Measurements from ENCODE around the gene IQCE.

Gene IQCE

DNA sequence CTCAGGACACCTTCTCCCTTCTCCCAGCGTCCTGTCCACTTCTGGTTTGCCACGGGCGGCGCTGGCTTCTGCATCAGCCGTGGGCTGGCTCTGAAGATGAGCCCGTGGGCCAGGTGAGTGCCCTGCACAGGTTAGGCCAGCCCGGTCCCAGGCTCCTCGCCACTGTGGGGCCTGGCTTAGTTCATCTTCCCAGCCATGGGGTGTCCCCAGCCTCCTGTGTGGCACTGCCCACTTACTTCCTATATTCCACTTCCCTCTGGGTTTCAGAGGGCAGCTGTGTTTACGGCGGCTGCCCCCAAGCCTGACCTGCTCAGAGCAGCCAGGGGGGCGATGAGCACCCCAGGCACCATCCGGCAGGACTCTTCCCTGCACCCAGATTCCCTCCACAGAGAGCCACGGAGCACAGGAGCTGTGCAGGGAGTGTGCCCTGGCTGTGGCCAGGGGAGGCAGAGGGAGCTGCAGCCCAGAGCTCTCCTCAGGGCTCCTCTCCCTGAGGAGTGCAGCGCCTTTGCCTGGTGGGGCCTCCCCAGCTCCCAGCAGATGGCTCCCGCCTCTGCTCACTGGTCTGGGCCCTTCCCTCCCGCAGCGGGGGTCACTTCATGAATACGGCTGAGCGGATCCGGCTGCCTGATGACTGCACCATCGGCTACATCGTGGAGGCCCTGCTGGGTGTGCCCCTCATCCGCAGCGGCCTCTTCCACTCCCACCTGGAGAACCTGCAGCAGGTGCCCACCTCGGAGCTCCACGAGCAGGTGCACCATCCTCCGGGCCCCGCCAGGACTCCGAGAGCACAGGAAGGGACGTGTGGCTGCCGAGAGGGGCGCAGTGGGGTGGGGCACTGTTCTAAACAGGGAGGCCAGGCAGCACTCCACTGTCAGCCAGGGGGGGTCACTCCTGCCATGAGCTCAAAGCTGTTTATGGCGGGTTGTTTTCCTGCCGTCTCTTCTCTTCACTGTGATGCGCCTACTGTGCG is 32.8 kb upstream of the IQCE start:
- DNase-seq (ENCODE audit: low spot score) = no peak
- Histone ChIP-seq H3K27ac (peak overlapping the region in 1 of 2 donors; percentile 4), H3K4me3 (no peak overlapping the region)
- no peak for TF ChIP-seq CTCF (IDR thresholded peaks at IDR 0.05)

DNA sequence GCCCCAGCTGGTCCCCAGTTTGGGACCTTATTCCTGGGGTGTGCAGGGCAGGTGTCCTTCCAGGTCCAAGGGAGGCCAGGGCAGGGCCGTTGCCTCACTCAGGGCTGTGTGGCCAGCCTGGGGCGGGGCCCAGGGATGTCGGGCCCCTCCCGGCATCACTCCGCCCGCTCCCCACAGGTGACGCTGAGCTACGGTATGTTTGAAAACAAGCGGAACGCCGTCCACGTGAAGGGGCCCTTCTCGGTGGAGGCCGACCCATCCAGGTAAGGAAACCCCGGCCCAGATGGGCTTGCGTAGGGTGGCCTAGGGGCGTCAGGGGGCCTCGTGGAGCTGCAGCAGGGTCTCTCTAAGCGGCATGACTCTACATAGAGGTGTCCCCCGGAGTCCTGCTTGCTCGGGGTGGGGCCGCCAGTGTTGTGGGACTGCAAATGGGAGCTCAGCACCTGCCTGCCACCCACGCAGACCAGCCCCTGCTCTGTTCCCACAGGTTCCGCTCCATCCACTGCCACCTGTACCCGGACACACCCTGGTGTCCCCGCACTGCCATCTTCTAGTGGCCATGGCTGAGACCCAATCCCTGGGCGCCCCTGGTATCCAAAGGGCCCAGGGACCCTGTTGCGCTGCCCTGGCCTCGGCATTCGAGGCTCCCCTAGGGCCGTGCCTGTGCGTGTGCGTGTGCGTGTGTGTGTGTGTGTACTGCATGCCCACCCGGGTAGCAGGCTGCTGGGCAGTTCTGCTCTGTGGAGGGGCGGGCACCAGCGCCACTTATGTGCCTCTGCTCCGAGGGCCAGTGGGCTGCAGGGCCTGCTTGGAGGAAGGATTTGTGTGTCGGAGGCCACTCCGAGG is 31.9 kb upstream of the IQCE start:
- no peak for DNase-seq (ENCODE audit: low spot score)

DNA sequence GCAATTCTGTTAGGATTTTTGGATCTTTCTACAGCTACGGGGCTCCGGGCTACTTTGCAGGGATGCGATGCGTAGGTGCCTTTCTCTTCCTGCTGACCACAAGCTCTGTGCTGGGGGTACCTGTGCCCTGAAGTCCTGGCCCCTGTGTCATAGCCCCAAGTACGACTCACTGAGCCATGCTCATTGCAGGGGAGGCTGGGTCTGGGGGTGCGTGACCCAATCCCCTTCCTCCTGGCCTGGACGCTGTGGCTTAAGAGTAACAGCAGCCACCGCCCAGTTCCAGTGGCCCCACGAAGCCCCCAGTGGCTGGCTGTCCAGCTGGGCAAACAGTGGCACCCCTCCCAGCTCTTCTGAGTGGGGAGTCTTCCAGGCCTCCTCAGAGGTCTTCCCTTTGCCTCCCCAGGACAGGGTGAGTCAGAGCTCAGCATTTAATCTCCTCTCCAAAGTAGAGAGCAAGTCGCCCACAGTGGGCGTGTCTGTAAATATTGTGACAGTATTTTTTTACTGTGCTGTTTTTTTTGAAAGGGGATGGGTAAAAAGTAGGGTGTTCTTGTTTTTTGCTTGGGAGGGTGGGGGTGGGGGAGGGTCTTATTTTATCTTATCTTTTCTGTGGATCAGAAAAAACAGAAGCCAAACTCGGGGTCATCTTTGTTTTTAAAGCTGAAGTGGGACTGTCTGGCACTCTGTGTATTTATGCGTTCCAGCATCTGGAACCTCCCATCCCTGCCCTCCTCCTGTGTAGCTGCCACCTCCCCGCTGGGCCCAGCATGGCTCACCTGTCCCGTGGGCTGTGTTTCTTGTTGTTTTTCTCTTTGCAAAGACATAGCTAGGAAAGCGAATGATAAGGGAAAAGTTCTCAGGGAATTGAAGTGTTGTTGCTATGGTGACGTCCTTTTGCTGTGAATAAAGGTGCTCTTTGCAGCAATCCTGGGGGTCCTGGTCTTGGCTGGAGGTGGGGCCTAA is 31.0 kb upstream of the IQCE start:
- H3K4me3 ChIP-seq = no peak overlapping the region
- DNase-seq (ENCODE audit: low spot score) = no peak
- H3K27ac ChIP-seq = peak overlapping the region in 1 of 2 donors; percentile 89
- no peak for TF ChIP-seq CTCF (IDR thresholded peaks at IDR 0.05)

More for the DNA sequence above, 31.9 kb upstream of the IQCE start:
- Histone ChIP-seq H3K4me3 (no peak overlapping the region), H3K27ac (peak overlapping the region in 1 of 2 donors; percentile 5)
- no peak for TF ChIP-seq CTCF (IDR thresholded peaks at IDR 0.05)

DNA sequence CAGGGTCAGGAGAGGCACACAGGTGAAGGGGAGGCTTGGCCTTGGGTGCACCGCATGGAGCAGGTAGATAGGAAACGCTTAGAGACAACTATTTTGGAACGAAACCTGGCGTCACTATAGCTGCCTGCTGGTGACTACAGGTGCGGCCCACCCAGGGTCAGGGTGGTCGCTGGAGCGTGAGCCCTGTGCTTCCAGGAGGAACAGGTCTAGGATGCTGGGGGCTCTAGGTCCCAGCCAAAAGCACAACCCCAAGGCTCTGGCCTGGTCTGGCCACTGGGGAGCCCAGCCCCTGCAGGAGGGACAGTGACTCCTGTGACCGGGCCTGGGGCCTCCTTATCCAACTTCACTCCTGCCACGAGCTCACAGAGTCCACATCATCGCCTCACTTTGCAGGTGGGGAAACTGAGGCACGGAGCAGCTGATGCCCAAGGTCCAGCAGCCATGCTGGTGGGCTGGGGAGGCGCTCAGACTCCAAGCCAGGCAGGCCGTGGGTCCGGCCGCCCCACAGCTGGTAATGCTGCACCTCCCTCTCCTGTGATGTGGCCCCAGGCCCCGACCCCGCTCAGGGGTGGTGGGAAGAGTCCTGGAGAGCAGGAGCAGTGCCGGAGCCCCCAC is 30.2 kb upstream of the IQCE start:
- no peak for DNase-seq (ENCODE audit: low spot score)
- H3K4me3 ChIP-seq = no peak overlapping the region
- TF ChIP-seq CTCF (IDR thresholded peaks at IDR 0.05) = no peak
- peak overlapping the region in 1 of 2 donors; percentile 89 for H3K27ac ChIP-seq

DNA sequence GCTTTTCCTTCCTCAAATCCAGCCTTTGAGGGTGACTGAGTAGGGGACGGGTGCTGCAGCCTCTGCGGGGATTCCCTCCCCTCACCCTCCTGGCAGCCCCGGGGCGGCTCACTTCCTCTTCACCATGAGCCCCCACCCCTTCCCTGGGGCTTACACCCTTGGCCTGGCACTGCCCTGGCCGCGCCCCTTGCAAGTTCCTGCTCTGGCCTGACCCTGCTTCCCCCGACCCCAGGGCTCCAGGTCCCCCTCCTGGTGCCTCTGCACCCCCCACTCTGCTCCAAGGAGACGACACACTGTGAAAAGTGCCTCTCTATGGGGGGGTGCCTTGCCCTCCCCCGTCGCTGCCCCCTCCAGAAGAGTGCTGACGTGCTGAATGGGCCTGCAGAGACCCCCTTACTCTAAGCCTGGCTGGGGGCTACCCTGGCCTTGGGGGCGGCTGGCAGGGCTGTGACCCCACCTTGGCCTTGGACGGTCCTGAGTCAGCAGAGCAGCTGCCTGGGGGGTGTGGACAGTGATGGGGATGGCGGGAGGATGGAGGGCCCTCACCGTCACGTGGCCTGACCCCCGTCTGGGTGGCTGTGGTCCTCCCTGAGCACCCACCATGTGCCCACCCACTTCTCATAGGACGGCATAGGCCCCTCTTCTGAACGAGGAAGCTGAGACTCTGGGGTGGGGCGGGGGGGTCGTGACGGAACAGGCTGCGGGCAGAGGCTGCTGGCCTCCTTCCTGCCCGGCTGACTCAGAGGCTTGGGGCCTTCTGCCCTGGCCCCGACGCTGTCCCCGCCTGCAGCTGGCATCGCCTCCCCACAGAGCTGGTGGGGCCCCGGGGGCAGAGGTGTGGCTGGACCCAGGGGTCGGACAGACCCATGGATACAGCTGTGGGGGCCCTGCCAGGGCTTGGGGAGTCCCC is 29.4 kb upstream of the IQCE start:
- DNase-seq (ENCODE audit: low spot score) = no peak
- TF ChIP-seq CTCF (IDR thresholded peaks at IDR 0.05) = no peak
- Histone ChIP-seq H3K27ac (peak overlapping the region; percentile 55 to 89), H3K4me3 (peak overlapping the region; percentile 8)
